Right ventricle myocardium superior (tissue), 1 donor: ENCODE measurements around the gene DDOST. TPM values are rescaled to one million over a fixed set of nuclear protein-coding genes. Genes with fewer than 3 reads are reported as not detected.

Experiments used
- ATAC-seq: fragments of 200-7000 bp; cut with Tn5 transposase; one replicate; pipeline ENCODE4 v1.9.1; 2020; ENCODE audit warnings: mild to moderate bottlenecking; ENCODE audit not compliant: poor library complexity
- DNase-seq: peaks from one replicate; pipeline ENCODE4 v3.0.0-alpha.2; 2020
- intact Hi-C: fragments of 100-400 bp; cut with DNase I; formaldehyde crosslinking; loops from one replicate; pipeline ENCODE4 v1.11.2; 2022
- total RNA-seq: library from RNA; stranded (reverse); fragmentation: NEBNext Ultra II Directional; extraction: Animal tissue kit (Norgen Biotek cat#: 25700); gene quantifications from one replicate; pipeline ENCODE4 v1.2.1, GENCODE V29; 2021
- donor health status: DM: no; HTN: yes; CAD: no; lungs with severe emphysema.

Gene DDOST
- total RNA-seq, 1 donor from 2014 or later, result 130 TPM

DNA sequence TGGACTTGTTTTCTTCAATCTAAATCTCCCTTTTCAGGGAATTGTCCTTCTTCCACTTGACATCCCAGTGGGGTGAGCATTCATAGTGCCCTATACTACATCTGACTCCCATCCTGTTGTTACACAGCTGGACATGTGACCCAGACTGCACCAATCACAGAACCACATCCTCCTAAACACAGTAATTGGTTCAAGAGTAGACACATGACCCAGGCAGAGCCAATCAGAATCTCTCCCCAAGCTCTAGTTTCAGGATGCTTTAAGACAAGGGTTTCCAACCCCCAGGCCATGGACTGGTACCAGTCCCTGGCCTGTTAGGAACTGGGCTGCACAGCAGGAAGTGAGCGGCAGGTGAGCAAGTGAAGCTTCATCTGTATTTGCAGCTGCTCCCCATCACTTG, 5.6 kb upstream of the DDOST start:
- intact Hi-C loops, result no loop called here
- DNase-seq, result no peak
- ATAC-seq, result no peak

- no peak for ATAC-seq
- intact Hi-C loops, result no loop called here
- DNase-seq, result no peak
These were observed 5.0 kb upstream of the DDOST start for GRCh38 chr1:20666146-20666545.

DNA sequence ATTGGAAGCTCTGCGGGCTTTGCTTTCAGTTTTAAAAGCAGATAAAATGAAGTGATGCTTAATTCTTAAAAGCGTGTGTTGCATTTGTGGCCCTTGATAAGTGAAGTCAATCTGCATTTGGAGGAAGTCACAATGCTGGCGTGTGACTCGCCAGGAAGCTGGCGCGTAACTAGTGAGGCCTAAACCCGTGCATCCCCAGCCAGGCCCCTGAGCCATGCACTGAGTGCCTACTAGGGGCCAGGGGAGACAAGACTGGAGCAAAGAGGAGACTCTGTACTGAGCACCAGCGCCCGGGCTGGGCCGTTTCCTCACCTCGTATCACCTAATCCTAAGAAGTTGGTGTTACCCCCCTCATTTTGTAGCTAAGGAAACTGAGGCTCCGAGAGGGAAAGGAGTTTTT, 4.6 kb upstream of the DDOST start:
- ATAC-seq, result no peak
- no peak for DNase-seq
- intact Hi-C loops, result no loop called here

DNA sequence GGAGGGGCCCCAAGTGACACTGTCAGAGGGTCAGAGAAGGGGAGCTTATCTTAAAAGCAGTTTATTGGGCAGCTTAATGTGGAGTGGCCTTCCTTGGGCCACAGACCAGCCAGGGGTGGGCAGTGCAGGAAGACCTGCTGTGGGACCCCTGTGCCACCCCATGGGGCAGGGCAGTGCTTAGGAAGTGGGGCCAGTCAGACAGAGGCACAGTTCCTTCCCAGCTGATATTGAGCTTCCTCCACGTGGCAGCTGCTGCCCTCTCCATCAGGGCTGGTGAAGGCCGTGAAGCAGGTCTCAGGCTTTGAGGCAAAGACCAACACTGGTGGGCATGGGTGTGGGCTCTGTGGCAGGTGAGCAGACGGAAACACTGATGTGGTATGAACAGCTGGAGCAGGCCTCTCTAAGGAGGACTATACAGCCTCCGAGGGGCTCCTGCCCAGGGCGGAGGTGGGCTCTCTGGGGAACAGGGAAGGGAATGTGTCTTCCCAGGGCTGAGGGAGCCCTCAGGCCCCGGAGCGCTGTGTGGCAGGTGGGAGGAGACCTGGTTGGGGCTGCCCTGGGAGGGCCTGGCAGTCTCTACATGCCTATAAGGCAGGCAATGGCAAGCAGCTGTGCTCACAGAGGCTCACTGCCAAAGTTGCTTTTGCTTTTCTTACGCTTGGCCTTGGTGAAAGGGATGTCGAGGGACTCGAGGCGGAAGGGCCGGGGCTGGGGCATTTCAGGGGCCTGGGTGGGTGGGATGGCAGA, 3.0 kb upstream of the DDOST start:
- intact Hi-C loops, result no loop called here
- ATAC-seq (no peak), DNase-seq (no peak)

DNA sequence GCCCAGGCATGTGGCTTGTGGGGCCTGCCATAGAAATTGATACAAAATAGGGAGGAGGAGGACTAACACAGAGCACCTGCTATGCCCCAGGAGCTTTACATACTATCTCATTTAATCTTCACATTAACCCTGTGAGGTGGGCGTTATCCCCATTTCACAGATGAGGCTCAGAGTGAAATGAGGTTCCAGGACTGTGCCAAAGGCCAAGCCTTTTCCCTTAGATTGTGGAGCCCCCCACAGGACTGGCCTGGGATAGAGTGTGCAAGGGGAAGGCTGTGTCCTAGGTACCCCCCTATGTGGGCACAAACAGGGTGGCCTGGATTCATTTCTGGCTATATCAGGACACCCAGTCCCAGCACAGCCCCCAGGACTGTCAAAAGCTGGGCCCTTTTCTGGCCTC, 2.2 kb upstream of the DDOST start:
- intact Hi-C loops, result no loop called here
- DNase-seq (no peak), ATAC-seq (no peak)

DNA sequence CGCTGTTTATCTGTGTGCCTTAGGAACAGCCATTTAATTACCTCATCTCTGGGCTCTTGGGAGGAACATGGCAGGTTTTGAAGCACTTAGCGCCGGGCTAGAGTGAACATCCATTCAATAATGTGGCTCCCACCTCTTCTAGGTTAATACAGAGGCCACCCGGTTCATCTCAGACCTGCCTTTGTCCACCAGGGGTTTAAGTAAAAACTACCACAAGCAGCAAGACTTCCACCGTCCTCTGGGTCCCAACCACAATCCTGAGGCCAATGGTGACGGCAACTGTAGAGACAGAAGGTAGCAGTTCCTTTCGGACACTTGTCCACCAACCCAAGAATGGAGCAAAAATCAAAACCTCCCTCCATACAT, 924 bp upstream of the DDOST start:
- intact Hi-C loops, result no loop called here
- ATAC-seq, result no peak
- no peak for DNase-seq

DNA sequence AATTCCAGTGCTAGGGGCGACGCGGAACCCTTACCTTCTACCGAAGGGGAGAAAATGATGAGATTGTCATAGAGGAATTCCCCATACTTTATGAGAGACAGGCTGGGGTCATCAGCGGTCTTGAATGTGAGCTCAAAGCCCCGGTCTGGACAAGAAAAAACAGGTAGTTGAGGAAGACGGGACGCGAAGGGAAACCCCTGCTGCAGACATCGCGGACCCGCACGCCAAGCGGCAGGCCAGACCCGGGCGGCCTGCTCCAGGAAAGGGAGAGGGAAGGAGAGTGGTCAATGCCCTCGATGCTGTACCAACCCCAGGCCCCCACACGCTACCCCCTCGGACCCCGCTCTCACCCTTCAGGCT, 342 bp downstream of the DDOST start:
- DNase-seq, result no peak
- intact Hi-C loops, result no loop called here
- ATAC-seq, result no peak

DNA sequence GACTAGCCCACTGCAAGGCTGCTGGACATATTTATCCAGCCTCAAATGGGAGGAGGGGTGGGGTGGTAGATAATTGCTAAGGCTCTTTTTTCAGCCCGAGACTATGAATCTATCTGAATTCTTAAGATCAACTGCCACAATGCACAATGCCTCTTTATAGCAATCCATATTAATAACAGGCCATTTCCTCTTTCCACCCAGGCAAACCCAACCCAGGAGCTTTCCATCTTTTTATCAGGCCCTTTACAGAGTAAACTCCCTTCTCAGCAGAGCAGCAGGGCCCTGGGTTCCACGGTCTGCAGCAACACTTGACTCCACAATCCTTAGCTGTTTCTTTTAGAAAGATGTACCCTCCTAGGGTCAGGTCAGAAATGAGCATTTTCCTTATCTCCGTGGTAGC, 806 bp downstream of the DDOST start:
- DNase-seq (no peak), ATAC-seq (no peak)
- intact Hi-C loops, result no loop called here

GRCh38 chr1:20658166-20658915, 2.8 kb downstream of the DDOST start:
- no peak for DNase-seq
- no peak for ATAC-seq
- intact Hi-C loops, result no loop called here

- ATAC-seq (no peak), DNase-seq (no peak)
- intact Hi-C loops, result no loop called here
These were observed 4.1 kb downstream of the DDOST start for GRCh38 chr1:20657024-20657423.

DNA sequence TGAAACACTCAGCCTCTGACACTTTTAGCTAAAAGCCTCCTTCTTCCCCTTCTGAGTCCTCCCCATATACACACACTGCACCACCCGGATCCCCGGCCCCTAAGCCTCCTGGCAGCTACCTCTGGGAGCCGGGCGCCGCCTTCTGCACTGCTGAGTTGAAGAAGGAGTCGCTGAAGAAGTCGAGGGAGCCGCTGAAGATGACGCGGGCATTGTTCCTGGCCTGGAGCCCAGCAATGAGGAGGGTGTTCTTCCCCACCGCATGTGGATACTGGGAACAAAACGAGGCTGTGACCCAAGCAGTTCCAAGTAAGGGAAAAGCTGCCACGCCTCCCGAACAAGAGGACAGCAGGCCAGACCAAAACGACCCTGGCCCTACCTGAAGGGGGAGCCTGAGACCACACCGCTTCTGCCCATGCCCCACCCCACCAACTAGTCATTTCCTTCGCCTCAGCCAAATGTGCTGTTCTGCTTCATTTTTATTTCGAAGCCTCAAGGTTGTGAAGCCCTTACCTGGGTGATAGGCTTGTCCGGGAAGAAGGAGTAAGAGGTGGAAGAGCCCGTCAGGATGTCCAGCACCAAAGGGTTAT, 7.0 kb downstream of the DDOST start:
- ATAC-seq (peak; percentile 49), DNase-seq (peak; percentile 68)
- intact Hi-C loops, result no loop called here

DNA sequence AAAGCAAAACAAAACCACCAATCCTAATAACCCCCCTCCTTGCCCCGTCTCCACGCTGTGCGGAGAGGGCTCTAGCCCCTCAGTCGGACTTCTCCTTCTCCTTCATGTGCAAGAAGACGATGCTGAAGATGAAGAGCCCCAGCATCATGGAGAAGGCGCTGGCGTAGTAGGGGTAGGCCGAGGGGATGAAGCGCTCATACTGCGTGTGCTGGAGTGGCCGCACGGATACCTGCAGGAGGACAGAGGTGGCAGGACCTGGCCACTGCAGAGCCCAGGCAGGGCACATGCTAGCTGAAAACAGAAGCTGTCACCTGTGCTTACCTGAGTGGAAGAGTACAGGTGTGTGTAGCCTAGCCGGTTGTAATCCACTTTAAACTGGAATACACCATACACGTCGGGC, 8.9 kb downstream of the DDOST start:
- intact Hi-C loops, result no loop called here

GRCh38 chr1:20648946-20649345, 12.2 kb downstream of the DDOST start:
- no peak for DNase-seq
- intact Hi-C loops, result no loop called here
- no peak for ATAC-seq

More for the DNA sequence above, 8.9 kb downstream of the DDOST start:
- ATAC-seq (no peak), DNase-seq (no peak)

DNA sequence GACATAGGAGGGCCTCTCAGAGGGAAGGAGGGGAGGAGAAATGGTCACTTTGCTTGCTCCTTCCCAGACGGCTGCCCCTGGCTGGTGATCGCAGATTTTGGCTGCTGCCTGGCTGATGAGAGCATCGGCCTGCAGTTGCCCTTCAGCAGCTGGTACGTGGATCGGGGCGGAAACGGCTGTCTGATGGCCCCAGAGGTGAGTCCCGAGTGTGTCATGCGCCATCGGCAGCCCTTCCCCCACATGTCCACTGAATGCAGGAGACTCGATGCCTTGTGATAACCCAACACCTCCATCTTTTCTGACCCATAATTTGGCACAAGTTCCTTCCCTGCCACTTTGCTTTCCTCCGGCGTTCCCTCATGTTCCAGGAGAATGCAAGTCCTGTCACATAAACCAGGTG, 12.7 kb downstream of the DDOST start:
- ATAC-seq, result no peak
- DNase-seq, result no peak
- intact Hi-C loops, result no loop called here

- no peak for DNase-seq
- intact Hi-C loops, result no loop called here
- ATAC-seq, result no peak
These were observed 15.8 kb downstream of the DDOST start for GRCh38 chr1:20645414-20645813.

DNA sequence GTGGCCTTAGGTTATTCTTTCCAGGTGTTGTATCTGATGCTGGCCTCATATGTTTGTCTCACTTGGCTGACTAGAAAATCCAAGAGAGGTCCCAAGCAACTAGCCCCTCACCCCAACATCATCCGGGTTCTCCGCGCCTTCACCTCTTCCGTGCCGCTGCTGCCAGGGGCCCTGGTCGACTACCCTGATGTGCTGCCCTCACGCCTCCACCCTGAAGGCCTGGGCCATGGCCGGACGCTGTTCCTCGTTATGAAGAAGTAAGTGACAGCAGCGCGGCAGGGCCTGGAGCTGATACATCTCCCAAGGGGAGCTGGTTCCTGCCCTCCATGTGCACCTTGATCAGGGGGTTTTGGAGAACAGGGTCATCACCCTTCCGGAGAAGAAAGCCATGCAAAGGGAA, 16.8 kb downstream of the DDOST start:
- intact Hi-C loops, result loop anchor here (5.0 kb wide), 1 partner anchor 122 kb away; no protein-coding TSS in a partner anchor
- ATAC-seq, result no peak
- no peak for DNase-seq

- intact Hi-C loops, result loop anchor here (5.0 kb wide), 1 partner anchor 121 kb away; no protein-coding TSS in a partner anchor
- ATAC-seq (no peak), DNase-seq (no peak)
These were observed 18.1 kb downstream of the DDOST start for GRCh38 chr1:20643080-20643479.

GRCh38 chr1:20641975-20642374, 19.2 kb downstream of the DDOST start:
- ATAC-seq (no peak), DNase-seq (no peak)
- intact Hi-C loops, result loop anchor here (5.0 kb wide), 1 partner anchor 120 kb away; no protein-coding TSS in a partner anchor

GRCh38 chr1:20640183-20640597, 21.0 kb downstream of the DDOST start:
- intact Hi-C loops, result loop anchor here (5.0 kb wide), 1 partner anchor 118 kb away; no protein-coding TSS in a partner anchor
- peak; percentile 69 for ATAC-seq
- DNase-seq, result no peak

DNA sequence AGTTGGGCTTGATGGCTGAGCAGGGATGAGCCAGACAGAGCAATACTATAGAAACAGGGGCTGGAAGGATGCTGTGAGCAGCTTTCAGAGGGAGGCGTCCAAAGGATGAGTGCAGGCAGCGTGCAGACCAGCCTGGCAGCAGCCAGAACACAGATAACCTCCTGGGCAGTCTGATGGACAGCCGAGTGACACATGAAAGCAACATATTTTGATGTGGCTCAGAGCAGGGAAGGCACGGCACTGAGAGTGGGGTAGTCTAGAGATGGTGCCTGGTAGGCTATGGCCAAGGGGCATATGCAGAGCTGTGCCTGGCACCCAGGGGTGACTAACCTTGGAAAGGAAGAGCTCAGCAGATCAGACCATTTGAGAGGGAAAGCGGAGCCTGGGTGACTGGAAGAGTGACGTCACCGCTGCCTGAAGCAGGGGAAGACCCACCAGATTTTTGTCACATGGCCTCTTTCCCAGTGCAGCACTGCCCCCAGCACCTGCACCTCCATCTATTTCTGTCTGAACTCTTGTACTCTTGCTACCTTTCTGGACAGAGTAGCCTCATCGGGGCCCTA, 24.3 kb downstream of the DDOST start:
- intact Hi-C loops, result no loop called here
- DNase-seq (no peak), ATAC-seq (no peak)
